Neural crest cell (in vitro differentiated cells): ENCODE results near the gene ULK4. TPM values are rescaled to one million over a fixed set of nuclear protein-coding genes. Genes with fewer than 3 reads are reported as not detected.

ENCODE experiments used
- DNase-seq: peaks from one replicate; pipeline ENCODE4 v3.0.0; 2021; ENCODE audit warnings: low read depth, mixed read lengths, low spot score
- H3K27ac Mint-ChIP-seq: one replicate; pipeline ENCODE4 v1.8.0; 2021; ENCODE audit warnings: mild to moderate bottlenecking, mixed read lengths; ENCODE audit not compliant: unreplicated experiment
- H3K27me3 Mint-ChIP-seq: 2 replicates; pipeline ENCODE4 v1.8.0; 2021; ENCODE audit warnings: low read depth, mild to moderate bottlenecking, mixed read lengths
- H3K36me3 Mint-ChIP-seq: 2 replicates; pipeline ENCODE4 v1.8.0; 2021; ENCODE audit warnings: low read depth, mild to moderate bottlenecking, mixed read lengths
- H3K4me1 Mint-ChIP-seq: 2 replicates; pipeline ENCODE4 v1.8.0; 2021; ENCODE audit warnings: mixed read lengths
- H3K4me3 Mint-ChIP-seq: one replicate; pipeline ENCODE4 v1.8.0; 2021; ENCODE audit warnings: mild to moderate bottlenecking, mixed read lengths
- H3K9me3 Mint-ChIP-seq: 2 replicates; pipeline ENCODE4 v1.8.0; 2021; ENCODE audit warnings: mixed read lengths
- CTCF ChIP-seq: fragments of 200-600 bp; sonication (generic); conservative IDR thresholded peaks from 2 replicates; pipeline ENCODE4 v1.5.0; 2021; ENCODE audit warnings: antibody characterized with exemption, mild to moderate bottlenecking
- total RNA-seq: library from RNA; stranded (reverse); gene quantifications from 2 replicates; pipeline ENCODE4 v1.2.1, GENCODE V29; 2021

ULK4 gene
- total RNA-seq, 1 donor from 2014 or later: 10.2 TPM

- no peak for TF ChIP-seq CTCF
- peaks cover 2% of the 10 kb centered on the region for H3K9me3 Mint-ChIP-seq
- no peak overlapping the region for H3K4me3 Mint-ChIP-seq
- DNase-seq: no peak
- H3K36me3 Mint-ChIP-seq: peaks cover 6% of the 10 kb centered on the region
- peaks cover 2% of the 10 kb centered on the region for H3K27me3 Mint-ChIP-seq
- no peak overlapping the region for H3K27ac Mint-ChIP-seq
- peaks cover 11% of the 10 kb centered on the region for H3K4me1 Mint-ChIP-seq
Observed at GRCh38 chr3:41249318-41249717, 712.6 kb downstream of the ULK4 start.

- H3K36me3 Mint-ChIP-seq: peaks cover 13% of the 10 kb centered on the region
- no peak overlapping the region for H3K27ac Mint-ChIP-seq
- H3K9me3 Mint-ChIP-seq: peaks cover 2% of the 10 kb centered on the region
- H3K27me3 Mint-ChIP-seq: peaks cover 2% of the 10 kb centered on the region
- no peak overlapping the region for H3K4me3 Mint-ChIP-seq
- TF ChIP-seq CTCF: no peak
- DNase-seq: no peak
- peaks cover 11% of the 10 kb centered on the region for H3K4me1 Mint-ChIP-seq
Observed at GRCh38 chr3:41248525-41248924, 713.4 kb downstream of the ULK4 start.

- no peak for TF ChIP-seq CTCF
- no peak overlapping the region for H3K27ac Mint-ChIP-seq
Observed at GRCh38 chr3:41247055-41248004, 714.6 kb downstream of the ULK4 start.

GRCh38 chr3:41244620-41245336 is 717.1 kb downstream of the ULK4 start:
- H3K27me3 Mint-ChIP-seq: peaks cover 2% of the 10 kb centered on the region
- no peaks in the 10 kb centered on the region for H3K9me3 Mint-ChIP-seq

More at GRCh38 chr3:41247055-41248004, 714.6 kb downstream of the ULK4 start:
- peaks cover 2% of the 10 kb centered on the region for H3K27me3 Mint-ChIP-seq
- peaks cover 11% of the 10 kb centered on the region for H3K4me1 Mint-ChIP-seq
- no peaks in the 10 kb centered on the region for H3K9me3 Mint-ChIP-seq
- H3K4me3 Mint-ChIP-seq: peak overlapping the region; percentile 27
- H3K36me3 Mint-ChIP-seq: peaks cover 18% of the 10 kb centered on the region
- DNase-seq: no peak

More at GRCh38 chr3:41244620-41245336, 717.1 kb downstream of the ULK4 start:
- peaks cover 29% of the 10 kb centered on the region for H3K36me3 Mint-ChIP-seq
- DNase-seq: no peak
- no peak overlapping the region for H3K27ac Mint-ChIP-seq
- TF ChIP-seq CTCF: no peak
- peak overlapping the region; percentile 36 for H3K4me3 Mint-ChIP-seq
- H3K4me1 Mint-ChIP-seq: peaks cover 11% of the 10 kb centered on the region
